HG03280 (cell line): ENCODE results near the gene CIC.

ENCODE experiments used
- ATAC-seq: cut with Tn5 transposase; IDR thresholded peaks from one replicate; pipeline ENCODE4 v1.9.1; 2021; ENCODE audit warnings: mild to moderate bottlenecking, moderate library complexity; ENCODE audit not compliant: unreplicated experiment

CIC gene

DNA sequence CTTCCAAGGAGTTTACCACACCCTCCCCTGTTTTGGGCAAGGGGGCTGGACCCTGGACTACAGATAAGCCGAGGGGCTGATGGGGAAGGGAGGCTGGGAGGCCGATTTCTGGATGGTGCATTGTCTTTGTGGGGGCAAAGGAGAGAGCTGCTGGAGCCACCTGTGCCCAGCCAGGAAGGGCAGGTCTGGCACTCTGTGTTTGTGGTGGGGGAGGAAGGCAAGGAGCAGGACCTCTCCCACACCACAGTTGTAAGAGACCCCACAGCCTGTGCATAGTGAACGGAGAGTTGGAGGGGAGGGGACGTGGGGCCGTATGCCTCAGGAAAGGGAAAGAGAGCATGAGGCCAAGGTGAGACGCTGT lies 16.9 kb downstream of the CIC start:
- ATAC-seq = no peak

DNA sequence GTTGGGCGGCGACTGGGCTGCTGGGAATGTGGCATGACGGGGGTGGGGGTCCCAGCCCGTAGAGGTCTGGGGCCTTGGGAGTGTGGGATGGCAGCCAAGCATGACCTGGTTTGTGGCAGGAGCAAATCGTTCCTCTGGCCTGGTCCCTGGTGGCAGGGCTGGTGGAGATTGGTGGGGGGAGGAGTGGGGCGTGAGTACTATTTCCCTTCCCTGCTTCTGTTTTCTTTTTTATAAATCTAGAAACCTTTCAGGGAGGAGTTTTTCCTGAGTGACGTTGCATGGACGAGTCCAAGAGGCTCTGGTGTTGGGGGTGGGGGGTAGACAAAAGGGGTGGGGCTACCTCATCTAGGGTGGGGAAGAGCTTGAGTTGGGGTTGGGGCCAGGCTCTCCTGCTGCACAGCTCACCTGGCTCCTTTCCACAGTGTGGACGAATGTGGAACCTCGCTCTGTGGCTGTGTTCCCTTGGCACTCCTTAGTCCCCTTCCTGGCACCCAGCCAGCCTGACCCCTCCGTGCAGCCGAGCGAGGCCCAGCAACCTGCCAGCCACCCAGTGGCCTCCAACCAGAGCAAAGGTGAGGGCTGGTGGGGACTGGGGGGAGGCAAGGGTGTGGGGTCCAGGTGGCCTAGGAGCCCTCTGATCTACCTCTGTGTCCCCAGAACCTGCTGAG lies 17.4 kb downstream of the CIC start:
- ATAC-seq = no peak

- ATAC-seq = no peak
Measured at GRCh38 chr19:42287017-42287826, 18.2 kb downstream of the CIC start.

- no peak for ATAC-seq
Measured at GRCh38 chr19:42287827-42288107, 18.7 kb downstream of the CIC start.

DNA sequence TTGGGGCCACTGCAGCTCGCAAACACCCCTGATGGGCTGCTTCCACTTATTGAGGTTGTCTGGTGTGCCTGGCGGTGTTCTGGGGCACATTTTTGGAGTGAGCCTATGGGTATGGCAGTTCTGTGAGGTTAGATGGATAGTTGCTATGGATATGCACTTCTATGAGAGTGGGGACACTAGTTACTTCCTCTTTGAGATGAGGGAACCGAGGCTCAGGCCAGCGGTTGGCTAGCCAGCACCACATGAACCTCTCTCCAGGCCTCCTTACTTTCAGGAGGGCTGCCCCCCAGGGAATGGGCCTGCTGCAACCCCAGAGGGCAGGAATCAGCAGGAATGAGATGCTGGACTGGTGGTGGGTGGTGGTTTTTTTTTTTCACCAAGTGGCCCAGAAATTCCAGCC lies 19.3 kb downstream of the CIC start:
- ATAC-seq = no peak

GRCh38 chr19:42288881-42289555 lies 20.0 kb downstream of the CIC start:
- ATAC-seq = no peak

DNA sequence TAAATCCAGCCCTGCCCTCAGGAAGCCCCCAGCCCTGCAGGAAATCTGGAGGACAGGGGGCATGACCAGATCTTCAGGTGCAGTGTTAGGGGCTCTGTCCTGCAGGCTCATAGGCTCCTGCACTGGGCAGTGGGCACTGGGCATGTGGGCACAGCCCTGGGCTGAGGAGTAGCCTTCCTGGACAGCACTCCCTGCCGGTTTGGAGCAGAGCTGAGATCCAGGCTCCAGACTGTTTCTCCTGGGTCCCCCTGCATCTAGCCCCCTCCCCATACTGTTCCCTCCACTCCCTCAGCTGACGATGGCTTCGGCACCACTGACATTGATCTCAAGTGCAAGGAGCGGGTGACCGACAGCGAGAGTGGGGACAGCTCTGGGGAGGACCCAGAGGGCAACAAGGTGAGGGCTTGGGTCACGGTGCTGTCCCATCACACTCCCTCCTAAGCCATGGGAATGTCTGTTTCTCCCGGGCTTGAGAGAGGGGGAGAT lies 20.5 kb downstream of the CIC start:
- no peak for ATAC-seq

GRCh38 chr19:42290136-42290522 lies 21.1 kb downstream of the CIC start:
- no peak for ATAC-seq

DNA sequence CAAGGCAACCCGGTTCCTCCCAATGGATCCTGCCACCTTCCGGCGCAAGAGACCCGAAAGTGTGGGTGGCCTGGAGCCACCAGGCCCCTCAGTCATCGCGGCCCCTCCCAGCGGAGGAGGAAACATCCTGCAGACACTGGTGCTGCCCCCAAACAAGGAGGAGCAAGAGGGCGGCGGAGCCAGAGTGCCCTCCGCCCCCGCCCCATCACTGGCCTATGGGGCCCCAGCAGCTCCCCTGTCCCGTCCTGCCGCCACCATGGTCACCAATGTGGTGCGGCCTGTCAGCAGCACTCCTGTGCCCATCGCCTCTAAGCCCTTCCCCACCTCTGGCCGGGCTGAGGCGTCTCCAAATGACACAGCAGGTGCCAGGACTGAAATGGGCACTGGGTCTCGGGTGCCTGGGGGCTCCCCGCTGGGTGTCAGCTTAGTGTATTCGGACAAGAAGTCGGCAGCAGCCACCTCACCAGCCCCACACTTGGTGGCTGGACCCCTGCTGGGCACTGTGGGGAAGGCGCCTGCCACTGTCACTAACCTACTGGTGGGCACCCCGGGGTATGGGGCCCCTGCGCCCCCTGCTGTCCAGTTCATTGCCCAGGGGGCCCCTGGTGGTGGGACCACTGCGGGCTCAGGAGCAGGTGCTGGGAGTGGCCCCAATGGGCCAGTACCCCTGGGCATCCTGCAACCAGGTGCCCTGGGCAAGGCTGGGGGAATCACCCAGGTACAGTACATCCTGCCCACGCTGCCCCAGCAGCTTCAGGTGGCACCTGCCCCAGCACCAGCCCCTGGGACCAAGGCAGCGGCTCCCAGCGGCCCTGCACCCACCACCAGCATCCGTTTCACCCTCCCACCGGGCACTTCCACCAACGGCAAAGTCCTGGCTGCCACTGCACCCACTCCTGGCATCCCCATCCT lies 21.7 kb downstream of the CIC start:
- ATAC-seq = no peak

DNA sequence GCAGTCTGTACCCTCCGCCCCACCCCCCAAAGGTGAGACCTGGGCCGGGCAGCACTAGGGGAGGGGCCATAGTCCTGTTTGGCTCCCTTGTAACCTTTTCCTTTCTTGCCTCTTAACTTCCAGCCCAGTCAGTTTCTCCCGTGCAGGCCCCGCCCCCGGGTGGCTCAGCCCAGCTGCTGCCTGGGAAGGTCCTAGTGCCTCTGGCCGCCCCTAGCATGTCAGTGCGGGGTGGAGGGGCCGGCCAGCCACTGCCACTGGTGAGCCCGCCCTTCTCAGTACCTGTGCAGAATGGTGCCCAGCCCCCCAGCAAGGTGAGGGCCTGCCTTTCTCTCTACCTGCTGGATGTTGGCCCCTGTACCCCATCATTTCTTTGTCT lies 22.4 kb downstream of the CIC start:
- ATAC-seq = no peak

DNA sequence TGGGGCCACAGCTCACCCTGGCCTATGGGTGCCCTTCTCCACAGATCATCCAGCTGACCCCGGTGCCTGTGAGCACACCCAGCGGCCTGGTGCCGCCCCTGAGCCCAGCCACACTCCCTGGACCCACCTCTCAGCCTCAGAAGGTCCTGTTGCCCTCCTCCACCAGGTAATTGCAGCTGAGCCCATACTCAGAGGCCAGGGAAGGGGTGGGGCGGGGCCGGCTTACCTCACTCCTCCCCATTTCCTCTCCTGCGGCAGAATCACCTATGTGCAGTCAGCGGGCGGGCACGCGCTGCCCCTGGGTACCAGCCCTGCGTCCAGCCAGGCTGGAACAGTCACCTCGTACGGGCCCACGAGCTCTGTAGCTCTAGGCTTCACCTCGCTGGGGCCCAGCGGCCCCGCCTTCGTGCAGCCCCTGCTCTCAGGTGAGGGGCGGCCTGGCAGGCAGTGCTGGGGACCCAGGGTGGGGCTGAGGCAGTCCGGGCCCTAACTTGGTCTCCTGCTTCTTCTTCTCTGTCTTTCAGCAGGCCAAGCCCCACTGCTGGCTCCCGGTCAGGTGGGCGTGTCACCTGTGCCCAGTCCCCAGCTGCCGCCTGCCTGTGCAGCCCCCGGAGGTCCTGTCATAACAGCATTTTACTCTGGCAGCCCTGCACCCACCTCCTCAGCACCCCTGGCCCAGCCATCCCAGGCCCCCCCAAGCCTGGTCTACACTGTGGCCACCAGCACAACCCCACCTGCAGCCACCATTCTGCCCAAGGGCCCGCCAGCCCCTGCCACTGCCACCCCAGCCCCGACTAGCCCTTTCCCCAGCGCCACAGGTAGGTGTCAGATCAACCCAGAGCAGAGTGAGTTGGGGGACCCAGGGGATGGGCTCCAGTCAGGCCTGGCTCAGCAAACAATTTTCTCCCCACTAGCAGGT lies 23.2 kb downstream of the CIC start:
- ATAC-seq = no peak

GRCh38 chr19:42292963-42293362 lies 23.9 kb downstream of the CIC start:
- no peak for ATAC-seq

GRCh38 chr19:42293540-42293939 lies 24.5 kb downstream of the CIC start:
- ATAC-seq = no peak

DNA sequence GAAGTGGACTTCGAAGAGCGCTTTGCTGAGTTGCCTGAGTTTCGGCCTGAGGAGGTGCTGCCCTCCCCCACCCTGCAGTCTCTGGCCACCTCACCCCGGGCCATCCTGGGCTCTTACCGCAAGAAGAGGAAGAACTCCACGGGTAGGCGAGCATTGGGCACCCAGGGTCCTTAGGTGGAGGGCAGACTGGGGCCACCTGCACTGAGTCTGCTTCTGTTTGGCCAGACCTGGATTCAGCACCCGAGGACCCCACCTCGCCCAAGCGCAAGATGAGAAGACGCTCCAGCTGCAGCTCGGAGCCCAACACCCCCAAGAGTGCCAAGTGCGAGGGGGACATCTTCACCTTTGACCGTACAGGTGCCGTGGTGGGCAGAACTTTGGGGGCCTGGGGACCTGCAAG lies 24.9 kb downstream of the CIC start:
- ATAC-seq = no peak

- ATAC-seq = no peak
Measured at GRCh38 chr19:42294471-42295137, 25.6 kb downstream of the CIC start.

DNA sequence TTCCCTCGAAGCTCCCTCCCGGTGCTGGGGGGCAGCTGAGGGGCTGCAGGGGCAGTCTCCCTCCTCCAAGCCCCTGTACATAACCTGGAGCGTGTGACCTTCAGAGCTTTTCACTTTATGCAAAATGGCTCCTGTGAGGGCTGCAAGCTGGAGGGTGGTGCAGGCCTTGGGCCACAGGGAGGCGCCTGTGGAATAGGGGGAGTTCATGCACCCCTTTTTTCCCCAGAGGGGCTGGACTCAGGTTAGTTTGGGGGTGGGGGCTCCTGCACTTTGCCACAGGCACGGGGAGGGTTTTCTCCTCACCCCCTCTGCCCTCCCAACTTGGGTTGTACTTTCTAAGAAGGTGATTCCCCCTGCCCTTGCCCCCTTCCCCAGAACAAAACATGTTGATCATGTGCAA lies 26.3 kb downstream of the CIC start:
- ATAC-seq = no peak

DNA sequence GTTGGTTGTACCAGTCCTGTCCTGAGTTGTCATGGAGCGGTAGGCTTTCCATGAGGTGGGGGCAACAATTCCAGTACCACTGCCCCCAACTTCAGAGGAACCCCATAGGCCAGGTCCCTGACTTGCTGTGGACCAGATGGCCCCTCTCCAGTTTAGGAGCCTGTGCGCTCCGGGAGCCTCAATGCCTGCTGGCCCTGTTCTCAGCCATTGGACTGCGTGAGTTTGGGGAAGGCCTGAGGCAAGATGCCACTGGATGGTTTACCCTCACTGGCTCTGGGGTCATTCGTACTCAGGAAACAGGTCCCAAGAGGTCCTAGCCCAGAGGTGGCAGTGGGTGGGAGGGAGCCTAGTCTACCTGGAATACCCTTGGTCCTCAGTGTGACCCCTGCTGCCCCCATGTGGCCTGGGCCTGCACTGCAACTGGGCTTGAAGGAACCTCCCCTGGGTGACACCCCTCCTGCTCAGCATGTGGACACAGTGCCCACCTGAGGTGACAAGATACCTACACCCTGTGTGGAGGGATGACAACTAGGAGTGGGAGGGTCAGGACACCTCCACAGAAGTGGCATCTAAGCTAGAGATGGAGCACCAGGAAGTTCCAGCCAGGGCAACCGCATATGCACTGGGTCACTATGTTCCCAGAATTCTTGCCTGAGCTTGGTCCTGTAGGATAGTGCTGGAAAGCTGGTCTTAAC lies 26.9 kb downstream of the CIC start:
- no peak for ATAC-seq

DNA sequence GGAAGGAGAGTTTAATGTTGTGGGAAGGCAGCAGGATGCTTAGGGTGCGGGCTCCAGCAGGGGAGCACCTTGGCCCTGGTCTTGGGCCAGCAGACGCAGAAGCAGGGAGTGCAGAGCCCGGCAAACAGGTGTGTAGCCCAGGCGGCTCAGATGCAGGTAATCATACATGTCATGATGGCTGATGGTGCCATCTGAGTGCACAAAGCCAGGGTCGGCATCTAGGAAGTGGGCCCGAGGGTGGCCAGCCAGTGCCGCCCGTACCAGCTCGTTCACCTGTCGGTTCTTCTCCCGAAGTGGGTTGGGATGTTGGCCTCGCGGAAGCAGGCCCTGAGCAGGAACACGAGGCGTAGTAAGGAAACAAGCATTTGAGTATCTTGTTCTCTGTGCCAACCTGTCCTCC lies 28.0 kb downstream of the CIC start:
- no peak for ATAC-seq

DNA sequence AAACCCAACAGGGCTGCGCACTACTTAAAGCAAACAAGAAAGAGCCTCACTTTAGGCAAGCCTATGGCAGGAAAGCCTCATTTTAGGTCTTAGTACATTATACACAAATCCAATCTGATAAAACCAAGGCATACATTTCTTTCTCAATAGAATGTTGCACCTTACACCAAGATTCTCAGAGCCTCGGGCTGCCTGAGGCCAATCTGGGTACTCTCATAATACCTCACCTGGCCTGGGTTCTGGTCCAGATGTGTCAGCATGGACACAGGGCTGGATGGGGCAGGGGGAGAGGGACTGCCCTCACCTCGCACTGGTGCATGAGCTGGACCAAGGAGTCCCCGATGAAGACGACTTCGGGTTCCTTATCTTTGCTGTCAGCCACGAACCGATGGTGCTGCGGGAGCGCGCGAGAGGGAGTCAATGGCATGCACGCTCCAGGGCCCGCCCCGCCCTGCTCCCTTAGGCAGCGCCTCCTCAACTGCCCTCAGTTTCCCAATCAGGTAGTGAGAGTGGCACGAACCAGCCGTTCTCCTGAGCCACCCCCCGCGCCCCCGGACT lies 32.7 kb downstream of the CIC start, which contains the start of gene PRR19:
PRR19 (plus strand) TSS at position 487 of the 558 bp plus-strand sequence. CDS start 7,453 bp downstream, outside the sequence.
- no peak for ATAC-seq
